Measurements from ENCODE around the gene AK8. TPM values are rescaled to one million over a fixed set of nuclear protein-coding genes. Genes with fewer than 3 reads are reported as not detected.

Gene AK8
- total RNA-seq, 1 experiment from 2014 or later, result 2.5 TPM

- Histone ChIP-seq H3K27me3 (ENCODE audit: insufficient read depth, low read length) (peaks cover 7% of the 10 kb centered on the region), H3K4me2 (ENCODE audit: low read length) (no peak overlapping the region), H3K9me3 (ENCODE audit: control insufficient read depth in 1 of 2, insufficient read depth in 1 of 2, low read depth in 1 of 2, low read length in 2 of 2) (no peaks in the 10 kb centered on the region), H3K27ac (ENCODE audit: low read depth, low read length) (no peak overlapping the region), H4K20me1 (ENCODE audit: insufficient read depth) (no peaks in the 10 kb centered on the region), H2AFZ (ENCODE audit: low read depth, low read length, poor library complexity, severe bottlenecking) (no peak overlapping the region), H3K36me3 (ENCODE audit: control insufficient read depth in 1 of 2, insufficient read depth in 2 of 2, low read length in 2 of 2) (no peaks in the 10 kb centered on the region), H3K4me3 (replicated peaks in 1 of 2; ENCODE audit: low read depth in 1 of 2, low read length in 2 of 2) (no peak overlapping the region), H3K79me2 (ENCODE audit: insufficient read depth, low read length) (no peaks in the 10 kb centered on the region), H3K4me1 (ENCODE audit: control insufficient read depth in 1 of 2, insufficient read depth in 2 of 2, low read length in 2 of 2) (no peaks in the 10 kb centered on the region), H3K9me2 (ENCODE audit: insufficient read depth) (no peaks in the 10 kb centered on the region), H3K9ac (ENCODE audit: low read length) (no peak overlapping the region)
- ChIA-PET CTCF (no interaction called here), POLR2A (no interaction called here), RAD21 (ENCODE audit: low non-redundant PET in 1 of 2, low total read pairs in 2 of 2, uncharacterized antibody in 2 of 2, unreplicated experiment in 2 of 2) (no interaction called here)
- intact Hi-C loops (cut with micrococcal nuclease), result no loop called here
- ATAC-seq (no peak), DNase-seq (ENCODE audit: low read depth, low spot score) (no peak)
- TF ChIP-seq JUND (IDR thresholded peaks at IDR 0.05) (no peak), EZH2 (IDR thresholded peaks at IDR 0.05) (no peak), TCF7L2 (IDR thresholded peaks at IDR 0.05; ENCODE audit: borderline replicate concordance, extremely low read depth, insufficient read depth, insufficient read length) (no peak), SP1 (IDR thresholded peaks at IDR 0.05; ENCODE audit: low read depth) (no peak), RAD21 (IDR thresholded peaks at IDR 0.05; ENCODE audit: low read depth) (no peak), EZH2phosphoT487 (IDR thresholded peaks at IDR 0.05; ENCODE audit: borderline replicate concordance) (no peak), ZNF274 (IDR thresholded peaks at IDR 0.05; ENCODE audit: low read depth, low read length) (no peak), POLR2A (IDR thresholded peaks at IDR 0.05; ENCODE audit: borderline replicate concordance, extremely low read depth, insufficient read depth, insufficient read length) (no peak), SRF (IDR thresholded peaks at IDR 0.05; ENCODE audit: low read depth) (no peak), CBX3 (IDR thresholded peaks at IDR 0.05; ENCODE audit: low read depth) (no peak), FOSL1 (IDR thresholded peaks at IDR 0.05; ENCODE audit: low read depth) (no peak), ZFX (IDR thresholded peaks at IDR 0.05) (no peak), EGR1 (IDR thresholded peaks at IDR 0.05; ENCODE audit: low read depth) (no peak), ATF3 (IDR thresholded peaks at IDR 0.05) (no peak), POLR2AphosphoS5 (IDR thresholded peaks at IDR 0.05; ENCODE audit: low read depth, low read length) (no peak), CEBPB (IDR thresholded peaks at IDR 0.05; ENCODE audit: low read depth) (no peak), SIN3A (IDR thresholded peaks at IDR 0.05; ENCODE audit: low read depth) (no peak), MAX (IDR thresholded peaks at IDR 0.05) (no peak), YY1 (IDR thresholded peaks at IDR 0.05; ENCODE audit: extremely low read depth, insufficient replicate concordance, low read depth, low read length) (no peak)
- TF ChIP-seq, protein P1, sequence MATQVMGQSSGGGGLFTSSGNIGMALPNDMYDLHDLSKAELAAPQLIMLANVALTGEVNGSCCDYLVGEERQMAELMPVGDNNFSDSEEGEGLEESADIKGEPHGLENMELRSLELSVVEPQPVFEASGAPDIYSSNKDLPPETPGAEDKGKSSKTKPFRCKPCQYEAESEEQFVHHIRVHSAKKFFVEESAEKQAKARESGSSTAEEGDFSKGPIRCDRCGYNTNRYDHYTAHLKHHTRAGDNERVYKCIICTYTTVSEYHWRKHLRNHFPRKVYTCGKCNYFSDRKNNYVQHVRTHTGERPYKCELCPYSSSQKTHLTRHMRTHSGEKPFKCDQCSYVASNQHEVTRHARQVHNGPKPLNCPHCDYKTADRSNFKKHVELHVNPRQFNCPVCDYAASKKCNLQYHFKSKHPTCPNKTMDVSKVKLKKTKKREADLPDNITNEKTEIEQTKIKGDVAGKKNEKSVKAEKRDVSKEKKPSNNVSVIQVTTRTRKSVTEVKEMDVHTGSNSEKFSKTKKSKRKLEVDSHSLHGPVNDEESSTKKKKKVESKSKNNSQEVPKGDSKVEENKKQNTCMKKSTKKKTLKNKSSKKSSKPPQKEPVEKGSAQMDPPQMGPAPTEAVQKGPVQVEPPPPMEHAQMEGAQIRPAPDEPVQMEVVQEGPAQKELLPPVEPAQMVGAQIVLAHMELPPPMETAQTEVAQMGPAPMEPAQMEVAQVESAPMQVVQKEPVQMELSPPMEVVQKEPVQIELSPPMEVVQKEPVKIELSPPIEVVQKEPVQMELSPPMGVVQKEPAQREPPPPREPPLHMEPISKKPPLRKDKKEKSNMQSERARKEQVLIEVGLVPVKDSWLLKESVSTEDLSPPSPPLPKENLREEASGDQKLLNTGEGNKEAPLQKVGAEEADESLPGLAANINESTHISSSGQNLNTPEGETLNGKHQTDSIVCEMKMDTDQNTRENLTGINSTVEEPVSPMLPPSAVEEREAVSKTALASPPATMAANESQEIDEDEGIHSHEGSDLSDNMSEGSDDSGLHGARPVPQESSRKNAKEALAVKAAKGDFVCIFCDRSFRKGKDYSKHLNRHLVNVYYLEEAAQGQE (IDR thresholded peaks at IDR 0.05; ENCODE audit: low read depth), result no peak
- BruUV-seq (replicated peaks), result no TSS peak
Measured at GRCh38 chr9:132824151-132824550, 53.9 kb downstream of the AK8 start.
